Measurements from ENCODE around the gene USHBP1. TPM values are rescaled to one million over a fixed set of nuclear protein-coding genes. Genes with fewer than 3 reads are reported as not detected.

The USHBP1 gene
- total and polyA plus RNA-seq, 2 of the 13 experiments (the other 11 are each of a cell fraction or from before 2014, with no cell fraction given) = 0.15 to 1.5 TPM

DNA sequence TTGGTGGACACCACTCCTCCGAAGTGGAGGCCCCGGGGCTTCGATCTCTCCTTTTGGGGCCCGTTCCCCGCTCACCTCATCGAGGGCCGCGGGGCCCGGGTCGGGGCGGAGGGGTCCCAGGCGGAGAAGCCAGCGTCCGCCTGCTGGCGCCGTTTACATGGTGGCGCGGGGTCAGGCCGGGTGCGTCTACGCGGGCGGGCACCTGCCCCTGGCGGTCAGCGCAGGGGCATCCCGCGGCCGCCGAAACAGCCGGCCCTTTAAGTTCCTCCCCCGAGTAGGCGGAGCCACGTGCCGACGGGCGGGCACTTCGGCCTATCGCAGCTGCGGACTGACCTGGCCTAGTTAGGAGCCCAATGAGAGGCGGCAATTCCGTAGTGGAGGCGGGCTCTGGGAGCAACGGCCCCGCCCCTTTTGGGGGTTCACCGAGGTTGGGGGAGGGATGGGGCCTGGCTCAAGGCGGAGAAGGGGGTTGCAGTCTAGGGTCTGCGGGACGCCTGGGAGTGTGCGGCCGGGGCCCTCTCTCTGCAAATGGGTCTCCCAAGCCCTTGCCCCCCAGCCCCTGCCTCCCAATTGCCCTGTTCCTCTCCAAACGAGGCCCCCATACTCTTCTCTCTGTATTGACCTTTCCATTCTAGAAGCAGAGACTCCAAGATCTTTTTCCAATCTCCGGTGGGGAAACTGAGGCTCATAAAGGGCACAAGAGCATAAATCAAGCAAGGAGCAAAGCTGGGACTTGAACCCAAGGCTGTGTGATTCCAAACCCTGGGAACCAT is 38.8 kb upstream of the USHBP1 start, which contains the start of gene ABHD8 (continued):
- TF ChIP-seq, protein P1, sequence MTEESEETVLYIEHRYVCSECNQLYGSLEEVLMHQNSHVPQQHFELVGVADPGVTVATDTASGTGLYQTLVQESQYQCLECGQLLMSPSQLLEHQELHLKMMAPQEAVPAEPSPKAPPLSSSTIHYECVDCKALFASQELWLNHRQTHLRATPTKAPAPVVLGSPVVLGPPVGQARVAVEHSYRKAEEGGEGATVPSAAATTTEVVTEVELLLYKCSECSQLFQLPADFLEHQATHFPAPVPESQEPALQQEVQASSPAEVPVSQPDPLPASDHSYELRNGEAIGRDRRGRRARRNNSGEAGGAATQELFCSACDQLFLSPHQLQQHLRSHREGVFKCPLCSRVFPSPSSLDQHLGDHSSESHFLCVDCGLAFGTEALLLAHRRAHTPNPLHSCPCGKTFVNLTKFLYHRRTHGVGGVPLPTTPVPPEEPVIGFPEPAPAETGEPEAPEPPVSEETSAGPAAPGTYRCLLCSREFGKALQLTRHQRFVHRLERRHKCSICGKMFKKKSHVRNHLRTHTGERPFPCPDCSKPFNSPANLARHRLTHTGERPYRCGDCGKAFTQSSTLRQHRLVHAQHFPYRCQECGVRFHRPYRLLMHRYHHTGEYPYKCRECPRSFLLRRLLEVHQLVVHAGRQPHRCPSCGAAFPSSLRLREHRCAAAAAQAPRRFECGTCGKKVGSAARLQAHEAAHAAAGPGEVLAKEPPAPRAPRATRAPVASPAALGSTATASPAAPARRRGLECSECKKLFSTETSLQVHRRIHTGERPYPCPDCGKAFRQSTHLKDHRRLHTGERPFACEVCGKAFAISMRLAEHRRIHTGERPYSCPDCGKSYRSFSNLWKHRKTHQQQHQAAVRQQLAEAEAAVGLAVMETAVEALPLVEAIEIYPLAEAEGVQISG (CRISPR knock-in tag; IDR thresholded peaks at IDR 0.05) = peak; percentile 50; the same call in 1 of the 2 replicates
- TF ChIP-seq TOE1 (CRISPR knock-in tag; IDR thresholded peaks at IDR 0.05) = no peak
- TF ChIP-seq KAT2B (IDR thresholded peaks at IDR 0.05; ENCODE audit: borderline replicate concordance, low read depth, low read length) = no peak
- TF ChIP-seq NR2F2 (IDR thresholded peaks at IDR 0.05; ENCODE audit: borderline replicate concordance, low read depth) = no peak
- peak; percentile 69; the same call in 1 of the 2 replicates for TF ChIP-seq HOXA3 (CRISPR knock-in tag; IDR thresholded peaks at IDR 0.05)
- TF ChIP-seq, protein P2, sequence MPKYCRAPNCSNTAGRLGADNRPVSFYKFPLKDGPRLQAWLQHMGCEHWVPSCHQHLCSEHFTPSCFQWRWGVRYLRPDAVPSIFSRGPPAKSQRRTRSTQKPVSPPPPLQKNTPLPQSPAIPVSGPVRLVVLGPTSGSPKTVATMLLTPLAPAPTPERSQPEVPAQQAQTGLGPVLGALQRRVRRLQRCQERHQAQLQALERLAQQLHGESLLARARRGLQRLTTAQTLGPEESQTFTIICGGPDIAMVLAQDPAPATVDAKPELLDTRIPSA (CRISPR knock-in tag; IDR thresholded peaks at IDR 0.05; ENCODE audit: borderline replicate concordance) = no peak
- no peak for TF ChIP-seq GPN1 (CRISPR knock-in tag; IDR thresholded peaks at IDR 0.05; ENCODE audit: borderline replicate concordance)
- TF ChIP-seq, protein P3, sequence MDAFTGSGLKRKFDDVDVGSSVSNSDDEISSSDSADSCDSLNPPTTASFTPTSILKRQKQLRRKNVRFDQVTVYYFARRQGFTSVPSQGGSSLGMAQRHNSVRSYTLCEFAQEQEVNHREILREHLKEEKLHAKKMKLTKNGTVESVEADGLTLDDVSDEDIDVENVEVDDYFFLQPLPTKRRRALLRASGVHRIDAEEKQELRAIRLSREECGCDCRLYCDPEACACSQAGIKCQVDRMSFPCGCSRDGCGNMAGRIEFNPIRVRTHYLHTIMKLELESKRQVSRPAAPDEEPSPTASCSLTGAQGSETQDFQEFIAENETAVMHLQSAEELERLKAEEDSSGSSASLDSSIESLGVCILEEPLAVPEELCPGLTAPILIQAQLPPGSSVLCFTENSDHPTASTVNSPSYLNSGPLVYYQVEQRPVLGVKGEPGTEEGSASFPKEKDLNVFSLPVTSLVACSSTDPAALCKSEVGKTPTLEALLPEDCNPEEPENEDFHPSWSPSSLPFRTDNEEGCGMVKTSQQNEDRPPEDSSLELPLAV (CRISPR knock-in tag; conservative IDR thresholded peaks at IDR 0.05; ENCODE audit: low read depth) = no peak
- no peak for TF ChIP-seq KLF12 (CRISPR knock-in tag; IDR thresholded peaks at IDR 0.05; ENCODE audit: borderline replicate concordance)
- TF ChIP-seq, protein P4, sequence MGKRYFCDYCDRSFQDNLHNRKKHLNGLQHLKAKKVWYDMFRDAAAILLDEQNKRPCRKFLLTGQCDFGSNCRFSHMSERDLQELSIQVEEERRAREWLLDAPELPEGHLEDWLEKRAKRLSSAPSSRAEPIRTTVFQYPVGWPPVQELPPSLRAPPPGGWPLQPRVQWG (CRISPR knock-in tag; IDR thresholded peaks at IDR 0.05; ENCODE audit: borderline replicate concordance, low read depth) = no peak
- no peak for TF ChIP-seq ZZZ3 (CRISPR knock-in tag; IDR thresholded peaks at IDR 0.05; ENCODE audit: borderline replicate concordance)
- TF ChIP-seq, protein P5, sequence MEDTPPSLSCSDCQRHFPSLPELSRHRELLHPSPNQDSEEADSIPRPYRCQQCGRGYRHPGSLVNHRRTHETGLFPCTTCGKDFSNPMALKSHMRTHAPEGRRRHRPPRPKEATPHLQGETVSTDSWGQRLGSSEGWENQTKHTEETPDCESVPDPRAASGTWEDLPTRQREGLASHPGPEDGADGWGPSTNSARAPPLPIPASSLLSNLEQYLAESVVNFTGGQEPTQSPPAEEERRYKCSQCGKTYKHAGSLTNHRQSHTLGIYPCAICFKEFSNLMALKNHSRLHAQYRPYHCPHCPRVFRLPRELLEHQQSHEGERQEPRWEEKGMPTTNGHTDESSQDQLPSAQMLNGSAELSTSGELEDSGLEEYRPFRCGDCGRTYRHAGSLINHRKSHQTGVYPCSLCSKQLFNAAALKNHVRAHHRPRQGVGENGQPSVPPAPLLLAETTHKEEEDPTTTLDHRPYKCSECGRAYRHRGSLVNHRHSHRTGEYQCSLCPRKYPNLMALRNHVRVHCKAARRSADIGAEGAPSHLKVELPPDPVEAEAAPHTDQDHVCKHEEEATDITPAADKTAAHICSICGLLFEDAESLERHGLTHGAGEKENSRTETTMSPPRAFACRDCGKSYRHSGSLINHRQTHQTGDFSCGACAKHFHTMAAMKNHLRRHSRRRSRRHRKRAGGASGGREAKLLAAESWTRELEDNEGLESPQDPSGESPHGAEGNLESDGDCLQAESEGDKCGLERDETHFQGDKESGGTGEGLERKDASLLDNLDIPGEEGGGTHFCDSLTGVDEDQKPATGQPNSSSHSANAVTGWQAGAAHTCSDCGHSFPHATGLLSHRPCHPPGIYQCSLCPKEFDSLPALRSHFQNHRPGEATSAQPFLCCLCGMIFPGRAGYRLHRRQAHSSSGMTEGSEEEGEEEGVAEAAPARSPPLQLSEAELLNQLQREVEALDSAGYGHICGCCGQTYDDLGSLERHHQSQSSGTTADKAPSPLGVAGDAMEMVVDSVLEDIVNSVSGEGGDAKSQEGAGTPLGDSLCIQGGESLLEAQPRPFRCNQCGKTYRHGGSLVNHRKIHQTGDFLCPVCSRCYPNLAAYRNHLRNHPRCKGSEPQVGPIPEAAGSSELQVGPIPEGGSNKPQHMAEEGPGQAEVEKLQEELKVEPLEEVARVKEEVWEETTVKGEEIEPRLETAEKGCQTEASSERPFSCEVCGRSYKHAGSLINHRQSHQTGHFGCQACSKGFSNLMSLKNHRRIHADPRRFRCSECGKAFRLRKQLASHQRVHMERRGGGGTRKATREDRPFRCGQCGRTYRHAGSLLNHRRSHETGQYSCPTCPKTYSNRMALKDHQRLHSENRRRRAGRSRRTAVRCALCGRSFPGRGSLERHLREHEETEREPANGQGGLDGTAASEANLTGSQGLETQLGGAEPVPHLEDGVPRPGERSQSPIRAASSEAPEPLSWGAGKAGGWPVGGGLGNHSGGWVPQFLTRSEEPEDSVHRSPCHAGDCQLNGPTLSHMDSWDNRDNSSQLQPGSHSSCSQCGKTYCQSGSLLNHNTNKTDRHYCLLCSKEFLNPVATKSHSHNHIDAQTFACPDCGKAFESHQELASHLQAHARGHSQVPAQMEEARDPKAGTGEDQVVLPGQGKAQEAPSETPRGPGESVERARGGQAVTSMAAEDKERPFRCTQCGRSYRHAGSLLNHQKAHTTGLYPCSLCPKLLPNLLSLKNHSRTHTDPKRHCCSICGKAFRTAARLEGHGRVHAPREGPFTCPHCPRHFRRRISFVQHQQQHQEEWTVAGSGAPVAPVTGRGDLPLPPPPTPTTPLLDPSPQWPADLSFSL (CRISPR knock-in tag; IDR thresholded peaks at IDR 0.05) = no peak
- no peak for TF ChIP-seq RFX1 (IDR thresholded peaks at IDR 0.05)

Data from HepG2 (cell line).